Subcutaneous abdominal adipose tissue (tissue), 5 donors: Measurements from ENCODE around the gene CCP110.

Source experiments
- H3K27ac ChIP-seq: one replicate; pipeline ENCODE4 v1.7.0; 2013; ENCODE audit warnings: low read depth, mild to moderate bottlenecking, inconsistent platforms, low read length, moderate library complexity
- H3K27me3 ChIP-seq, 5 donors: one replicate each; pipeline ENCODE4 v1.7.0; 2013; ENCODE audit warnings: low read length in 5 of 5, inconsistent platforms in 1 of 5; ENCODE audit not compliant: control insufficient read depth in 5 of 5, insufficient read depth in 4 of 5
- H3K36me3 ChIP-seq, 5 donors: one replicate each; pipeline ENCODE4 v1.7.0; 2013; ENCODE audit warnings: low read length in 5 of 5; ENCODE audit not compliant: control insufficient read depth in 5 of 5, insufficient read depth in 5 of 5
- H3K4me1 ChIP-seq, 5 donors: one replicate each; pipeline ENCODE4 v1.7.0; 2013; ENCODE audit warnings: low read length in 5 of 5, mild to moderate bottlenecking in 3 of 5, moderate library complexity in 1 of 5; ENCODE audit not compliant: control insufficient read depth in 5 of 5, insufficient read depth in 5 of 5
- H3K4me3 ChIP-seq, 5 donors: one replicate each; pipeline ENCODE4 v1.7.0; 2013; ENCODE audit warnings: low read length in 5 of 5, low read depth in 1 of 5
- H3K9ac ChIP-seq, 5 donors: one replicate each; pipeline ENCODE4 v1.7.0; 2013; ENCODE audit warnings: low read length in 5 of 5, mild to moderate bottlenecking in 4 of 5, moderate library complexity in 3 of 5
- H3K9me3 ChIP-seq, 5 donors: one replicate each; pipeline ENCODE4 v1.7.0; 2013; ENCODE audit warnings: low read length in 5 of 5; ENCODE audit not compliant: control insufficient read depth in 5 of 5
- donor health status: healthy.
- donor health status: healthy.
- donor health status: healthy.
- donor health status: healthy.
- donor health status: healthy.

The CCP110 gene

GRCh38 chr16:19566362-19566761 is 42.6 kb downstream of the CCP110 start:
- Histone ChIP-seq H3K4me3 (no peak overlapping the region), H3K36me3 (peaks cover 14 to 55% (median 39%) of the 10 kb centered on the region in 5 donors), H3K27ac (no peak overlapping the region), H3K4me1 (no peaks in the 10 kb centered on the region), H3K9ac (no peak overlapping the region), H3K27me3 (no peaks in the 10 kb centered on the region), H3K9me3 (peaks cover 0 to 10% (median 5%) of the 10 kb centered on the region in 5 donors)

GRCh38 chr16:19567560-19567959 is 43.8 kb downstream of the CCP110 start:
- H3K36me3 ChIP-seq = peaks cover 14 to 65% (median 43%) of the 10 kb centered on the region in 5 donors
- no peaks in the 10 kb centered on the region for H3K27me3 ChIP-seq
- H3K4me3 ChIP-seq = no peak overlapping the region
- no peaks in the 10 kb centered on the region for H3K4me1 ChIP-seq
- H3K9ac ChIP-seq = no peak overlapping the region
- H3K9me3 ChIP-seq = peaks cover 0 to 10% (median 5%) of the 10 kb centered on the region in 5 donors
- H3K27ac ChIP-seq = no peak overlapping the region

GRCh38 chr16:19573997-19574396 is 50.3 kb downstream of the CCP110 start:
- Histone ChIP-seq H3K4me1 (no peaks in the 10 kb centered on the region), H3K36me3 (peaks cover 7 to 87% (median 53%) of the 10 kb centered on the region in 5 donors), H3K27ac (no peak overlapping the region), H3K4me3 (no peak overlapping the region), H3K9ac (no peak overlapping the region), H3K9me3 (no peaks in the 10 kb centered on the region), H3K27me3 (no peaks in the 10 kb centered on the region)

- Histone ChIP-seq H3K4me3 (no peak overlapping the region), H3K27ac (no peak overlapping the region), H3K9me3 (no peaks in the 10 kb centered on the region), H3K36me3 (peaks cover 6 to 86% (median 47%) of the 10 kb centered on the region in 5 donors), H3K4me1 (no peaks in the 10 kb centered on the region), H3K9ac (no peak overlapping the region), H3K27me3 (no peaks in the 10 kb centered on the region)
Measured at GRCh38 chr16:19574615-19575014, 50.9 kb downstream of the CCP110 start.

GRCh38 chr16:19578378-19578971 is 54.7 kb downstream of the CCP110 start:
- H3K9ac ChIP-seq = no peak overlapping the region
- peaks cover 18 to 93% (median 63%) of the 10 kb centered on the region in 5 donors for H3K36me3 ChIP-seq
- H3K27me3 ChIP-seq = no peaks in the 10 kb centered on the region
- no peaks in the 10 kb centered on the region for H3K9me3 ChIP-seq
- no peak overlapping the region for H3K27ac ChIP-seq
- no peak overlapping the region for H3K4me3 ChIP-seq
- H3K4me1 ChIP-seq = no peaks in the 10 kb centered on the region

- H3K36me3 ChIP-seq = peaks cover 24 to 72% (median 42%) of the 10 kb centered on the region in 5 donors
Measured at GRCh38 chr16:19582050-19582831, 58.5 kb downstream of the CCP110 start.

GRCh38 chr16:19583665-19584300 is 60.0 kb downstream of the CCP110 start:
- Histone ChIP-seq H3K36me3 (peaks cover 24 to 60% (median 37%) of the 10 kb centered on the region in 5 donors), H3K27ac (no peak overlapping the region), H3K4me3 (no peak overlapping the region), H3K4me1 (peaks cover 0 to 3% (median 0%) of the 10 kb centered on the region in 5 donors), H3K9me3 (no peaks in the 10 kb centered on the region), H3K27me3 (no peaks in the 10 kb centered on the region), H3K9ac (no peak overlapping the region)

More at GRCh38 chr16:19582050-19582831, 58.5 kb downstream of the CCP110 start:
- H3K9me3 ChIP-seq = no peaks in the 10 kb centered on the region
- H3K27me3 ChIP-seq = no peaks in the 10 kb centered on the region
- no peak overlapping the region for H3K27ac ChIP-seq
- H3K4me3 ChIP-seq = no peak overlapping the region
- H3K4me1 ChIP-seq = no peaks in the 10 kb centered on the region
- no peak overlapping the region for H3K9ac ChIP-seq

- H3K27me3 ChIP-seq = no peaks in the 10 kb centered on the region
- peaks cover 13 to 44% (median 26%) of the 10 kb centered on the region in 5 donors for H3K36me3 ChIP-seq
- no peaks in the 10 kb centered on the region for H3K9me3 ChIP-seq
- no peak overlapping the region for H3K9ac ChIP-seq
- no peak overlapping the region for H3K4me3 ChIP-seq
- no peak overlapping the region for H3K27ac ChIP-seq
- peaks cover 0 to 18% (median 6%) of the 10 kb centered on the region in 5 donors for H3K4me1 ChIP-seq
Measured at GRCh38 chr16:19588661-19589060, 64.9 kb downstream of the CCP110 start.

GRCh38 chr16:19589106-19589505 is 65.4 kb downstream of the CCP110 start:
- H3K4me1 ChIP-seq = peaks cover 0 to 18% (median 6%) of the 10 kb centered on the region in 5 donors
- no peak overlapping the region for H3K4me3 ChIP-seq
- no peaks in the 10 kb centered on the region for H3K9me3 ChIP-seq
- no peak overlapping the region for H3K27ac ChIP-seq
- H3K27me3 ChIP-seq = no peaks in the 10 kb centered on the region
- H3K9ac ChIP-seq = no peak overlapping the region
- H3K36me3 ChIP-seq = peaks cover 9 to 46% (median 27%) of the 10 kb centered on the region in 5 donors
